Progenitor cell of endocrine pancreas (in vitro differentiated cells): ENCODE results near the gene SOX18. TPM values are rescaled to one million over a fixed set of nuclear protein-coding genes. Genes with fewer than 3 reads are reported as not detected.

Source experiments
- DNase-seq: peaks from one replicate; pipeline ENCODE4 v3.0.0; 2021; ENCODE audit warnings: low spot score; ENCODE audit not compliant: unreplicated experiment
- H3K27ac Mint-ChIP-seq: 2 replicates; pipeline ENCODE4 v1.8.0; 2021; ENCODE audit warnings: mild to moderate bottlenecking, moderate library complexity, mixed read lengths
- H3K27me3 Mint-ChIP-seq: 2 replicates; pipeline ENCODE4 v1.8.0; 2021; ENCODE audit warnings: mixed read lengths
- H3K36me3 Mint-ChIP-seq: 2 replicates; pipeline ENCODE4 v1.8.0; 2022; ENCODE audit warnings: mixed read lengths; ENCODE audit not compliant: insufficient read depth
- H3K4me1 Mint-ChIP-seq: 2 replicates; pipeline ENCODE4 v1.8.0; 2021; ENCODE audit warnings: low read depth, mixed read lengths
- H3K4me3 Mint-ChIP-seq: 2 replicates; pipeline ENCODE4 v1.8.0; 2021; ENCODE audit warnings: low read depth, mild to moderate bottlenecking, moderate library complexity, mixed read lengths
- H3K9me3 Mint-ChIP-seq: 2 replicates; pipeline ENCODE4 v1.8.0; 2021; ENCODE audit warnings: low read depth, mixed read lengths
- long read RNA-seq: library from polyadenylated mRNA; unstranded; transcript quantifications from one replicate; pipeline ENCODE4 v2.0.0, GENCODE V29; 2020
- total RNA-seq: library from RNA; stranded (reverse); gene quantifications from 2 replicates; pipeline ENCODE4 v1.2.1, GENCODE V29; 2021
- TF ChIP-seq, protein P1 (sequence below): fragments of 200-600 bp; sonication (generic); IDR thresholded peaks from one replicate; pipeline ENCODE4 v1.5.0; 2021; ENCODE audit warnings: antibody characterized with exemption, mild to moderate bottlenecking; ENCODE audit not compliant: unreplicated experiment

Gene SOX18
- not detected in 2 replicates for total RNA-seq
- long read RNA-seq = 0 reads

DNA sequence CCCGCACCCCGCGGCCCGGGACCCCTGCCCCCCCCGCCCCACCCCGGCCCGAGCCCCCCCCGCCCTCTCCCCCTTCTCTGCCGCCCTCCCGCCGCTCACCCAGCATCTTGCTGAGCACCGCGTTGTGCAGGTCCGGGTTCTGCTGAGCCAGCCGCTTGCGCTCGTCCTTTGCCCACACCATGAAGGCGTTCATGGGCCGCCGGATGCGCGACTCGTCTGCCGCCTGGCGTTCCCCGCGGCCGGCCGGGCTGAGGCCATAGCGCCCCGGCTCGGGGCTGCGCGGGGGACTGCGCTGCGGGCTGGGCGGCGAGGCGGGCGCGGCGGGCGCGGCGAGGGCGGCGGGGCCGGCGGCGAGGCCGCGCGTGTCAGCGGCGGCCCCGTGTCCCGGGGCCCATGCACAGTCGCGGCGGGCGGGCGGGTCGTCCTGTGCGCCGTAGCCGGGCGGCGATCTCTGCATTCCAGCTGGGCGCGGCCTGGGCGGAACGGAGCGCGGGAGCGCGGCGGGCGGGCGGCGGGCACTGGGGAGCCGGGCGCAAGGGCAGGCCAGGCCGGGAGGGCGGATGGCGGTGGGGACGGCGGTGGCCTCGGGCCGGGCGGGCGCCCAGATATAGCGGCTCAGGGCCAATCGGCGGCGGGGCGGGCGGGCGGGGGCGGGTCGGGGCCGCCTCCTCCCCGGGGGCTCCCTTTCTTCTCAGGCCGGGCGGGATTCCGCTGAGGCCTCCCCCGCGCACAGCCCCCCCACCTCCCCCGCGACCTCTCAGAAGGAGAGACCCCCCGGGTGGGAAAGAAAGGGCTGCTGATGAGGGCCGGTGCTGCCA is at the start of gene SOX18:
TSS of gene SOX18 (minus strand) at position 580 of the 818 bp plus-strand sequence. CDS start at position 457, 123 bp downstream.
- TF ChIP-seq, protein P1, sequence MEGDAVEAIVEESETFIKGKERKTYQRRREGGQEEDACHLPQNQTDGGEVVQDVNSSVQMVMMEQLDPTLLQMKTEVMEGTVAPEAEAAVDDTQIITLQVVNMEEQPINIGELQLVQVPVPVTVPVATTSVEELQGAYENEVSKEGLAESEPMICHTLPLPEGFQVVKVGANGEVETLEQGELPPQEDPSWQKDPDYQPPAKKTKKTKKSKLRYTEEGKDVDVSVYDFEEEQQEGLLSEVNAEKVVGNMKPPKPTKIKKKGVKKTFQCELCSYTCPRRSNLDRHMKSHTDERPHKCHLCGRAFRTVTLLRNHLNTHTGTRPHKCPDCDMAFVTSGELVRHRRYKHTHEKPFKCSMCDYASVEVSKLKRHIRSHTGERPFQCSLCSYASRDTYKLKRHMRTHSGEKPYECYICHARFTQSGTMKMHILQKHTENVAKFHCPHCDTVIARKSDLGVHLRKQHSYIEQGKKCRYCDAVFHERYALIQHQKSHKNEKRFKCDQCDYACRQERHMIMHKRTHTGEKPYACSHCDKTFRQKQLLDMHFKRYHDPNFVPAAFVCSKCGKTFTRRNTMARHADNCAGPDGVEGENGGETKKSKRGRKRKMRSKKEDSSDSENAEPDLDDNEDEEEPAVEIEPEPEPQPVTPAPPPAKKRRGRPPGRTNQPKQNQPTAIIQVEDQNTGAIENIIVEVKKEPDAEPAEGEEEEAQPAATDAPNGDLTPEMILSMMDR = no peak
- Mint-ChIP-seq H3K27me3 (peaks cover 64% of the 10 kb centered on the region), H3K4me1 (no peaks in the 10 kb centered on the region), H3K4me3 (no peak within 1 kb of the TSS), H3K9me3 (no peaks in the 10 kb centered on the region), H3K27ac (no peak within 1 kb of the TSS), H3K36me3 (no peaks in the 10 kb centered on the region)
- no peak for DNase-seq

DNA sequence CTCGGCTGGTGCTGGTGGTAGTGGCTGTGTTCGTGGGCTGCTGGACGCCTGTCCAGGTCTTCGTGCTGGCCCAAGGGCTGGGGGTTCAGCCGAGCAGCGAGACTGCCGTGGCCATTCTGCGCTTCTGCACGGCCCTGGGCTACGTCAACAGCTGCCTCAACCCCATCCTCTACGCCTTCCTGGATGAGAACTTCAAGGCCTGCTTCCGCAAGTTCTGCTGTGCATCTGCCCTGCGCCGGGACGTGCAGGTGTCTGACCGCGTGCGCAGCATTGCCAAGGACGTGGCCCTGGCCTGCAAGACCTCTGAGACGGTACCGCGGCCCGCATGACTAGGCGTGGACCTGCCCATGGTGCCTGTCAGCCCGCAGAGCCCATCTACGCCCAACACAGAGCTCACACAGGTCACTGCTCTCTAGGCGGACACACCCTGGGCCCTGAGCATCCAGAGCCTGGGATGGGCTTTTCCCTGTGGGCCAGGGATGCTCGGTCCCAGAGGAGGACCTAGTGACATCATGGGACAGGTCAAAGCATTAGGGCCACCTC is 49.1 kb upstream of the SOX18 start:
- Mint-ChIP-seq H3K27ac (no peak overlapping the region), H3K9me3 (peaks cover 5% of the 10 kb centered on the region), H3K4me3 (no peak overlapping the region), H3K36me3 (peaks cover 2% of the 10 kb centered on the region), H3K27me3 (peaks cover 26% of the 10 kb centered on the region), H3K4me1 (peaks cover 3% of the 10 kb centered on the region)
- TF ChIP-seq, protein P1 = no peak
- no peak for DNase-seq

DNA sequence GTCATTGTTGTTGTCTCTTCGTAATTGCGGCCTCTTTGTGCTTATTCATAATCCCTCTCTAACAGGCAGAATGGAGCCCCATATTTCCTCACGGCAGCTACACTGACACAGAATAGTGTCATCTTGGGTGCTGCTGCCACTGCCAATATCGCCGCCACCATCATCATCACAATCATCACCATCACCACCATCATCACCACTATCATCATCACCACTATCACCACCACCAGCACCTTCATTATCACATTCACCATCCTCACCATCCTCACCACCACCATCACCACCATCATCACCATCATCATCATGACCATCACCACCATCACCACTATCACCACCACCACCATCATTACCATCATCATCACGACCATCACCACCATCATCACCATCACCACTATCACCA is 47.1 kb upstream of the SOX18 start:
- H3K36me3 Mint-ChIP-seq = peaks cover 2% of the 10 kb centered on the region
- H3K9me3 Mint-ChIP-seq = peaks cover 5% of the 10 kb centered on the region
- peaks cover 23% of the 10 kb centered on the region for H3K27me3 Mint-ChIP-seq
- TF ChIP-seq, protein P1 = no peak
- no peak overlapping the region for H3K4me3 Mint-ChIP-seq
- DNase-seq = no peak
- no peak overlapping the region for H3K27ac Mint-ChIP-seq
- H3K4me1 Mint-ChIP-seq = peaks cover 6% of the 10 kb centered on the region

DNA sequence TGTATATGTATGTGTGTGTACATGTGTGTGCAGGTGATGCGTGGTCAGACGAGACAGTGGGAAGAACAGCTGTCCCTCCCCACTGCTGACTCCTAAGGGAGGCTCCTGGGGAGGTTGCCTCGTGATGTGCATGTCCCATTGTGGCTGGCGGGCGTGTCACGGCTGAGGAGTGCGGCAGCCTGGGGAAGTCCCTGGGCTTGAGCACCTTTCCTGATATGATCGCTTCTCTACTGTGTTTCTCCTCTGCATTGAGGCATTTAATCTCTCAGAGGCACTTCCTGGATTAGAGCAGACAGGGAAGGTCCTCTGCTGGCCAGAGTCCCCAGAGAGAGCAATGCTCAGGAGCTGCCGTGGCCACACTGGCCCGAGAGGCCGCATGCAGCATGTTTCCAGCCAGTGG is 46.5 kb upstream of the SOX18 start:
- Mint-ChIP-seq H3K27me3 (peaks cover 19% of the 10 kb centered on the region), H3K4me3 (no peak overlapping the region)

DNA sequence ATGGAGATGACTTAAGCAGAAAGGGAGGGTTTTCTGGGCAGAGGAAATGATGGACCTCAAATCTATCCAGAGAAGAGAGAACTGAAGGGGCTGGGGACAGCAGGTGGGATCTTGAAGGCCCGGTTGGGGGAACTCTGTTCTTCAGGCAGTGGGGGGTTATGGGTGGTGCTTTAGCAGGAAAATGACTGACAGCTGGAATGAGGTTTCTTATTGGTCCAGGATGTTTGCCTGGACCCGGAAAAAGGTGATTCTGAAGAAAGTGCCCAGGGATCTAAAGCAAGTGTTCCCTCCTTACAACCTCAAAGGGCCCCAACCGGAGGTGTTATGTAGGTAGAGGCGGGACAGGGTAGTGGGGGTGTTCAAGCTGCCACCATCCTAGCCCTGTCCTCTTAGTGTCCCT is 46.0 kb upstream of the SOX18 start:
- peaks cover 2% of the 10 kb centered on the region for H3K36me3 Mint-ChIP-seq
- TF ChIP-seq, protein P1 = no peak
- peaks cover 6% of the 10 kb centered on the region for H3K4me1 Mint-ChIP-seq
- H3K9me3 Mint-ChIP-seq = peaks cover 5% of the 10 kb centered on the region
- H3K27ac Mint-ChIP-seq = no peak overlapping the region
- H3K27me3 Mint-ChIP-seq = peaks cover 14% of the 10 kb centered on the region
- no peak overlapping the region for H3K4me3 Mint-ChIP-seq
- no peak for DNase-seq

More for the DNA sequence above, 46.5 kb upstream of the SOX18 start:
- Mint-ChIP-seq H3K36me3 (peaks cover 2% of the 10 kb centered on the region), H3K9me3 (peaks cover 5% of the 10 kb centered on the region), H3K4me1 (peaks cover 6% of the 10 kb centered on the region), H3K27ac (no peak overlapping the region)
- DNase-seq = no peak
- TF ChIP-seq, protein P1 = no peak
